ENCODE measurements around the gene DEPDC4.

DNA sequence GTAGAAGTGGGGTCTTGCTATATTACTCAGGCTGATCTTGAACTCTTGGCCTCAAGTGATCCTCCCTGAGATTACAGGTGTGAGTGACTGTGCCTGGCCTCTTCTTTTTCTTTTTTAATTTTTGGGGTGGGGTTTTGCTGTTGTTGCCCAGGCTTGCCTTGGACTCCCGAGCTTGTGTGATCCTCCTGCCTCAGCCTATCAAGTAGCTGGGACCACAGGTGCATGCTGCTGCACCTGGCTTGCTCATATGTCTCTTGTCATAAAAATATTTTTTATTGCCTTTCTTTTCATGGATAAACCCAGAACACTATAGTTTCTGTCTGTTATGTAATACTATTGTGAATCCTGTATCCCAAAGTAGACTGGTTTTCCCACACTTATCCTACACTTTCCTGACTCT lies 26.1 kb upstream of the DEPDC4 start:
- no peak for TF ChIP-seq POLR2A (IDR thresholded peaks at IDR 0.05)
- TF ChIP-seq EP300 (IDR thresholded peaks at IDR 0.05) = no peak
- TF ChIP-seq, protein P1, sequence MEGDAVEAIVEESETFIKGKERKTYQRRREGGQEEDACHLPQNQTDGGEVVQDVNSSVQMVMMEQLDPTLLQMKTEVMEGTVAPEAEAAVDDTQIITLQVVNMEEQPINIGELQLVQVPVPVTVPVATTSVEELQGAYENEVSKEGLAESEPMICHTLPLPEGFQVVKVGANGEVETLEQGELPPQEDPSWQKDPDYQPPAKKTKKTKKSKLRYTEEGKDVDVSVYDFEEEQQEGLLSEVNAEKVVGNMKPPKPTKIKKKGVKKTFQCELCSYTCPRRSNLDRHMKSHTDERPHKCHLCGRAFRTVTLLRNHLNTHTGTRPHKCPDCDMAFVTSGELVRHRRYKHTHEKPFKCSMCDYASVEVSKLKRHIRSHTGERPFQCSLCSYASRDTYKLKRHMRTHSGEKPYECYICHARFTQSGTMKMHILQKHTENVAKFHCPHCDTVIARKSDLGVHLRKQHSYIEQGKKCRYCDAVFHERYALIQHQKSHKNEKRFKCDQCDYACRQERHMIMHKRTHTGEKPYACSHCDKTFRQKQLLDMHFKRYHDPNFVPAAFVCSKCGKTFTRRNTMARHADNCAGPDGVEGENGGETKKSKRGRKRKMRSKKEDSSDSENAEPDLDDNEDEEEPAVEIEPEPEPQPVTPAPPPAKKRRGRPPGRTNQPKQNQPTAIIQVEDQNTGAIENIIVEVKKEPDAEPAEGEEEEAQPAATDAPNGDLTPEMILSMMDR (IDR thresholded peaks at IDR 0.05) = no peak
- no peak for TF ChIP-seq POLR2AphosphoS5 (IDR thresholded peaks at IDR 0.05)
